ENCODE measurements around the gene GPR4.

GPR4 gene

GRCh38 chr19:45601524-45602374 lies at the start of gene GPR4:
Gene GPR4, minus strand, starts transcription at chr19:45602212. Its CDS starts 10,346 bp downstream, at chr19:45591866.
- Histone ChIP-seq H3K9ac (ENCODE audit: low read length) (no peak within 1 kb of the TSS), H3K4me3 (ENCODE audit: low read length) (no peak within 1 kb of the TSS), H3K4me1 (ENCODE audit: control insufficient read depth, insufficient read depth, low read length) (peaks cover 12% of the 10 kb centered on the region), H3K27me3 (ENCODE audit: control insufficient read depth, insufficient read depth, low read length) (peaks cover 65% of the 10 kb centered on the region), H3K36me3 (ENCODE audit: control insufficient read depth, insufficient read depth, low read length) (no peaks in the 10 kb centered on the region), H3K9me3 (ENCODE audit: control insufficient read depth, low read length) (no peaks in the 10 kb centered on the region)

- peaks cover 9% of the 10 kb centered on the region for H3K27me3 ChIP-seq (ENCODE audit: control insufficient read depth, insufficient read depth, low read length)
- H3K4me3 ChIP-seq (ENCODE audit: low read length), result no peak overlapping the region
- H3K4me1 ChIP-seq (ENCODE audit: control insufficient read depth, insufficient read depth, low read length), result peaks cover 6% of the 10 kb centered on the region
- H3K9ac ChIP-seq (ENCODE audit: low read length), result no peak overlapping the region
- H3K9me3 ChIP-seq (ENCODE audit: control insufficient read depth, low read length), result no peaks in the 10 kb centered on the region
- no peaks in the 10 kb centered on the region for H3K36me3 ChIP-seq (ENCODE audit: control insufficient read depth, insufficient read depth, low read length)
Measured at GRCh38 chr19:45650722-45651121, 48.7 kb upstream of the GPR4 start.

- H3K27me3 ChIP-seq (ENCODE audit: control insufficient read depth, insufficient read depth, low read length), result peaks cover 35% of the 10 kb centered on the region
- no peak overlapping the region for H3K4me3 ChIP-seq (ENCODE audit: low read length)
- H3K4me1 ChIP-seq (ENCODE audit: control insufficient read depth, insufficient read depth, low read length), result peaks cover 23% of the 10 kb centered on the region
- no peaks in the 10 kb centered on the region for H3K9me3 ChIP-seq (ENCODE audit: control insufficient read depth, low read length)
- H3K9ac ChIP-seq (ENCODE audit: low read length), result no peak overlapping the region
- H3K36me3 ChIP-seq (ENCODE audit: control insufficient read depth, insufficient read depth, low read length), result no peaks in the 10 kb centered on the region
Measured at GRCh38 chr19:45646345-45646698, 44.3 kb upstream of the GPR4 start.

GRCh38 chr19:45645631-45646344 lies 43.8 kb upstream of the GPR4 start:
- H3K27me3 ChIP-seq (ENCODE audit: control insufficient read depth, insufficient read depth, low read length), result peaks cover 35% of the 10 kb centered on the region
- no peaks in the 10 kb centered on the region for H3K9me3 ChIP-seq (ENCODE audit: control insufficient read depth, low read length)
- no peak overlapping the region for H3K9ac ChIP-seq (ENCODE audit: low read length)
- no peak overlapping the region for H3K4me3 ChIP-seq (ENCODE audit: low read length)
- no peaks in the 10 kb centered on the region for H3K36me3 ChIP-seq (ENCODE audit: control insufficient read depth, insufficient read depth, low read length)
- H3K4me1 ChIP-seq (ENCODE audit: control insufficient read depth, insufficient read depth, low read length), result peaks cover 28% of the 10 kb centered on the region

- Histone ChIP-seq H3K4me3 (ENCODE audit: low read length) (no peak overlapping the region), H3K36me3 (ENCODE audit: control insufficient read depth, insufficient read depth, low read length) (no peaks in the 10 kb centered on the region), H3K4me1 (ENCODE audit: control insufficient read depth, insufficient read depth, low read length) (peaks cover 33% of the 10 kb centered on the region), H3K9me3 (ENCODE audit: control insufficient read depth, low read length) (no peaks in the 10 kb centered on the region), H3K9ac (ENCODE audit: low read length) (no peak overlapping the region), H3K27me3 (ENCODE audit: control insufficient read depth, insufficient read depth, low read length) (peaks cover 35% of the 10 kb centered on the region)
Measured at GRCh38 chr19:45645068-45645630, 43.1 kb upstream of the GPR4 start.

GRCh38 chr19:45643927-45644771 lies 42.1 kb upstream of the GPR4 start:
- H3K27me3 ChIP-seq (ENCODE audit: control insufficient read depth, insufficient read depth, low read length), result peaks cover 35% of the 10 kb centered on the region
- H3K36me3 ChIP-seq (ENCODE audit: control insufficient read depth, insufficient read depth, low read length), result no peaks in the 10 kb centered on the region
- no peak overlapping the region for H3K9ac ChIP-seq (ENCODE audit: low read length)

GRCh38 chr19:45643024-45643926 lies 41.3 kb upstream of the GPR4 start:
- H3K4me1 ChIP-seq (ENCODE audit: control insufficient read depth, insufficient read depth, low read length), result peaks cover 50% of the 10 kb centered on the region
- H3K9me3 ChIP-seq (ENCODE audit: control insufficient read depth, low read length), result no peaks in the 10 kb centered on the region
- H3K4me3 ChIP-seq (ENCODE audit: low read length), result no peak overlapping the region
- no peaks in the 10 kb centered on the region for H3K36me3 ChIP-seq (ENCODE audit: control insufficient read depth, insufficient read depth, low read length)
- H3K27me3 ChIP-seq (ENCODE audit: control insufficient read depth, insufficient read depth, low read length), result peaks cover 35% of the 10 kb centered on the region
- no peak overlapping the region for H3K9ac ChIP-seq (ENCODE audit: low read length)

More at GRCh38 chr19:45643927-45644771, 42.1 kb upstream of the GPR4 start:
- H3K9me3 ChIP-seq (ENCODE audit: control insufficient read depth, low read length), result no peaks in the 10 kb centered on the region
- no peak overlapping the region for H3K4me3 ChIP-seq (ENCODE audit: low read length)
- peaks cover 43% of the 10 kb centered on the region for H3K4me1 ChIP-seq (ENCODE audit: control insufficient read depth, insufficient read depth, low read length)

- H3K36me3 ChIP-seq (ENCODE audit: control insufficient read depth, insufficient read depth, low read length), result no peaks in the 10 kb centered on the region
- H3K4me3 ChIP-seq (ENCODE audit: low read length), result no peak overlapping the region
- H3K27me3 ChIP-seq (ENCODE audit: control insufficient read depth, insufficient read depth, low read length), result peaks cover 34% of the 10 kb centered on the region
- H3K4me1 ChIP-seq (ENCODE audit: control insufficient read depth, insufficient read depth, low read length), result peaks cover 56% of the 10 kb centered on the region
- H3K9me3 ChIP-seq (ENCODE audit: control insufficient read depth, low read length), result no peaks in the 10 kb centered on the region
- H3K9ac ChIP-seq (ENCODE audit: low read length), result peak overlapping the region; percentile 37
Measured at GRCh38 chr19:45641274-45642105, 39.5 kb upstream of the GPR4 start.

GRCh38 chr19:45640849-45641273 lies 38.8 kb upstream of the GPR4 start:
- peaks cover 27% of the 10 kb centered on the region for H3K27me3 ChIP-seq (ENCODE audit: control insufficient read depth, insufficient read depth, low read length)
- H3K9ac ChIP-seq (ENCODE audit: low read length), result peak overlapping the region; percentile 13
- H3K4me1 ChIP-seq (ENCODE audit: control insufficient read depth, insufficient read depth, low read length), result peaks cover 50% of the 10 kb centered on the region
- H3K36me3 ChIP-seq (ENCODE audit: control insufficient read depth, insufficient read depth, low read length), result no peaks in the 10 kb centered on the region
- H3K9me3 ChIP-seq (ENCODE audit: control insufficient read depth, low read length), result no peaks in the 10 kb centered on the region
- no peak overlapping the region for H3K4me3 ChIP-seq (ENCODE audit: low read length)

- H3K4me3 ChIP-seq (ENCODE audit: low read length), result peak within 1 kb of the TSS; percentile 97
Measured at GRCh38 chr19:45638930-45639729, 37.1 kb upstream of the GPR4 start, which contains the start of gene EML2. Gene EML2, minus strand, starts transcription at chr19:45639397. Its CDS starts 21 bp downstream, at chr19:45639376.

More at GRCh38 chr19:45638930-45639729, 37.1 kb upstream of the GPR4 start, which contains the start of gene EML2:
- Histone ChIP-seq H3K9ac (ENCODE audit: low read length) (peak within 1 kb of the TSS; percentile 92), H3K4me1 (ENCODE audit: control insufficient read depth, insufficient read depth, low read length) (peaks cover 50% of the 10 kb centered on the region), H3K36me3 (ENCODE audit: control insufficient read depth, insufficient read depth, low read length) (no peaks in the 10 kb centered on the region), H3K27me3 (ENCODE audit: control insufficient read depth, insufficient read depth, low read length) (peaks cover 10% of the 10 kb centered on the region), H3K9me3 (ENCODE audit: control insufficient read depth, low read length) (no peaks in the 10 kb centered on the region)
